Activated CD8-positive, alpha-beta memory T cell treated with anti-CD3 and anti-CD28 coated beads for 24 hours (primary cell): ENCODE data around the gene MED12L.

ENCODE experiments used
- DNase-seq: peaks from one replicate; pipeline ENCODE4 v3.0.0-alpha.2; 2020

The MED12L gene

GRCh38 chr3:151306168-151306810 lies 220.8 kb downstream of the MED12L start:
- DNase-seq: no peak

- no peak for DNase-seq
Measured at GRCh38 chr3:151307131-151307530, 221.7 kb downstream of the MED12L start.

- no peak for DNase-seq
Measured at GRCh38 chr3:151307583-151308488, 222.4 kb downstream of the MED12L start.

GRCh38 chr3:151309566-151309965 lies 224.1 kb downstream of the MED12L start:
- DNase-seq: no peak

- no peak for DNase-seq
Measured at GRCh38 chr3:151312972-151313371, 227.5 kb downstream of the MED12L start.

GRCh38 chr3:151314137-151314536 lies 228.7 kb downstream of the MED12L start:
- no peak for DNase-seq

- DNase-seq: no peak
Measured at GRCh38 chr3:151314593-151314992, 229.1 kb downstream of the MED12L start.

- no peak for DNase-seq
Measured at GRCh38 chr3:151315136-151315535, 229.7 kb downstream of the MED12L start.

- no peak for DNase-seq
Measured at GRCh38 chr3:151315846-151316245, 230.4 kb downstream of the MED12L start.

- no peak for DNase-seq
Measured at GRCh38 chr3:151316267-151316991, 231.0 kb downstream of the MED12L start, which contains the start of gene GPR87. GPR87 (minus strand) TSS chr3:151316820; CDS start chr3:151300100, 16,720 bp downstream.

- DNase-seq: no peak
Measured at GRCh38 chr3:151318313-151318712, 232.8 kb downstream of the MED12L start.

- no peak for DNase-seq
Measured at GRCh38 chr3:151318991-151319390, 233.5 kb downstream of the MED12L start.

- no peak for DNase-seq
Measured at GRCh38 chr3:151319628-151320027, 234.2 kb downstream of the MED12L start.

- no peak for DNase-seq
Measured at GRCh38 chr3:151320131-151320530, 234.7 kb downstream of the MED12L start.

GRCh38 chr3:151321526-151321925 lies 236.1 kb downstream of the MED12L start:
- no peak for DNase-seq

GRCh38 chr3:151322511-151322910 lies 237.0 kb downstream of the MED12L start:
- no peak for DNase-seq

GRCh38 chr3:151327571-151328198 lies 242.2 kb downstream of the MED12L start:
- no peak for DNase-seq

- no peak for DNase-seq
Measured at GRCh38 chr3:151328298-151328995, 243.0 kb downstream of the MED12L start.

- no peak for DNase-seq
Measured at GRCh38 chr3:151329363-151329762, 243.9 kb downstream of the MED12L start, which contains the start of gene P2RY13. P2RY13 (minus strand) TSS chr3:151329549; CDS start chr3:151329528, 21 bp downstream.

GRCh38 chr3:151330379-151330778 lies 244.9 kb downstream of the MED12L start:
- DNase-seq: no peak

GRCh38 chr3:151330899-151331298 lies 245.4 kb downstream of the MED12L start:
- no peak for DNase-seq

GRCh38 chr3:151331696-151332095 lies 246.2 kb downstream of the MED12L start:
- no peak for DNase-seq
